NCI-H1694 treated with DMSO at 0.1 percent for 48 hours (cell line): Measurements from ENCODE around the gene CDC7.
"Not testable (repeated sequence)": the region's sequence is repeated elsewhere in the genome, so short reads cannot be mapped to it uniquely, and the experiment has no call there.

ENCODE experiments used
- DNase-seq: peaks from one replicate; lab custom pipeline; 2025; lab: John Stamatoyannopoulos, UW

CDC7 gene

GRCh38 chr1:91500756-91501522, at the start of gene CDC7:
Gene CDC7, plus strand, starts transcription at chr1:91500851. Its CDS starts 866 bp downstream, at chr1:91501717.
- peak; percentile 96 for DNase-seq

GRCh38 chr1:91454136-91454535, 46.5 kb upstream of the CDC7 start:
- no peak for DNase-seq

GRCh38 chr1:91455334-91455733, 45.3 kb upstream of the CDC7 start:
- DNase-seq: no peak

- no peak for DNase-seq
Measured at GRCh38 chr1:91455896-91456295, 44.8 kb upstream of the CDC7 start.

GRCh38 chr1:91465350-91465749, 35.3 kb upstream of the CDC7 start:
- DNase-seq: not testable (repeated sequence)

- no peak for DNase-seq
Measured at GRCh38 chr1:91476533-91477217, 24.0 kb upstream of the CDC7 start.

GRCh38 chr1:91487469-91487868, 13.2 kb upstream of the CDC7 start:
- no peak for DNase-seq

- no peak for DNase-seq
Measured at GRCh38 chr1:91490501-91490900, 10.2 kb upstream of the CDC7 start.

GRCh38 chr1:91498035-91498434, 2.6 kb upstream of the CDC7 start:
- no peak for DNase-seq

GRCh38 chr1:91498498-91499245, 2.0 kb upstream of the CDC7 start:
- DNase-seq: no peak

- no peak for DNase-seq
Measured at GRCh38 chr1:91499346-91499745, 1.3 kb upstream of the CDC7 start.

- DNase-seq: no peak
Measured at GRCh38 chr1:91499904-91500755, 521 bp upstream of the CDC7 start.

- peak; percentile 96 for DNase-seq
Measured at GRCh38 chr1:91501523-91501851, 836 bp downstream of the CDC7 start.

GRCh38 chr1:91501971-91502671, 1.5 kb downstream of the CDC7 start:
- peak; percentile 42 for DNase-seq

GRCh38 chr1:91502672-91503184, 2.1 kb downstream of the CDC7 start:
- DNase-seq: peak; percentile 42

DNA sequence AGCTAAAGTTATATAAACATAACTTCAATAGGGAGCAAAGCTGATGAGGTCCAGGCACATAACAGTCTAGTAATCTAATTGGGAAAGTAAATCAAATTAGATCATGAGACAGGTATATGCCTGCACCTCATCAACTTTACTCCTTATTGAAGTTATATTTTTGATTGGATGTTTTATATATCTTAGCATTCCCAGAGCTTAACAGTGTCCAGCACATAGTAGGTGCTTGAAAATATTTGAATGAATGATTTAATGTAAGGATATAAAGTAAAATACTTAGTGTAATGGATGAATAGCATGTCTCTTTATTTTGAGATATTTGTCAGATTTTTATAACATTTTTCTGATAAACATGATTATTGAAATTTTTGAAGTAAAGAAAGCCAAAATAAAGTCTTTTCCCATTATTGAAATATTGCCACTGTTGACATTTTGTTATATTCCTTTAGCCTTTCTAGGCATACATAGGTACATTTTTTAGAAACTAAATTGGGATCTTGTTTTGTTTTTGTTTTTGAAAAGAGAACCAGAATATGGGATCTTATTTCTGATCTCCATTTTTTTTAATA, 2.8 kb downstream of the CDC7 start:
- DNase-seq: no peak

DNA sequence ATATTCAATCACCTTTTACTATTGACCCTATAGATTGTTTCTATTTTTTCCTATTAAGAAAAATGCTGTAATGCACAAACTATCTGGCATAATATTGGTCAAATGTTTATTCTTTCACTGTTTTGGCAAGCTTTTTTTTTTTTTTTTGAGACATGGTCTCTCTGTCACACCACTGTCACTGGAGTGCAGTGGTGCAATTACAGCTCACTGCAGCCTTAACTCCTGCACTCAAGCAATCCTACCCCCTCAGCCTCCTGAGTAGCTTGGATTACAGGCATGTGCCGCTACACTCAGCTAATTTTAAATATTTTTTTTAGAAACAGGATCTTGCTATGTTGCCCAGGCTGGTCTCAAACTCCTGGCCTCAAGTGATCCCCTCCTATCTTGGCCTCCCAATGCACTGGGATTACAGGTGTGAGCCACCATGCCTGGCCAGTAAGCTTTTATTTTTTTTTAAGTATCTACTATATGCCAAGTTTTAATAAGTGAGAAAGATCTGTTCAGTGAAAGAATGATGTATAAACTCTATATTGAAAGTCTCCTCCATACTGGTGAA, 3.4 kb downstream of the CDC7 start:
- DNase-seq: no peak

GRCh38 chr1:91505086-91505485, 4.4 kb downstream of the CDC7 start:
- no peak for DNase-seq

DNA sequence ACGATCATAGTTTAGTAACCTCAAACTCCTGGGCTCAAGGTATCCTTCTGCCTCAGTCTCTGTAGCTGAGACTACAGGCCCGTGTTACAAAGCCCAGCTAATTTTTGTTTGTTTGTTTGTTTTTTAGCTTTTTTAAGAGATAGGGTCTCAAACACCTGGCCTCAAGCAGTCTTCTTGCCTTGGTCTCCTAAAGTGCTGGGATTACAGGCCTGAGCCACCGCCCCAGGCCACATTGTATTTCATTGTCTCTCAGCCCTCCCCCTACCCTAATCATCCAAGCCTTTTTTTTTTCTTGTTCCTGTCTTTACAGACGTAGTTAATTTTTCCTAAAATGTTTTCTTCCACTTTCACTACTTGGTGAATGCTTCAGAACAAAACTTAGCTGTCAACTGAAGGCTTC, 5.4 kb downstream of the CDC7 start:
- no peak for DNase-seq

DNA sequence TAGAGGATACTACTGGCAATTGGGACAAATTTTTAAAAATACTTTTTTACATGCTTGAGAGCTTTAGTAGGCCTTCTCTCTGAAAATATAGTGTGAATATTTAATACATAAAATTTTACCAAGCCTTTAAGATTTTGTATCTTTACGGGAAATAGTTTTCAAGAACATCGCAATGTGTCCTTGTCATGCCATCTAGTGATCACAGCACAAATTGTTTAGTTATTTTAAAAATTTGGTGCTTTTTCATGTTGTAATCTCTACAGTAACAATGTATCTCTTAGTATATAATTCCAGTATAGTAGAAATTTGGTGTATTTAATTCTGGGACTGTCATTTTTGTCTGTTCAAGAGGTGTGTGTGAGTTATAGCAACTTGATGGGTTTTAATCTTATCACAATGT, 6.7 kb downstream of the CDC7 start:
- DNase-seq: no peak

DNA sequence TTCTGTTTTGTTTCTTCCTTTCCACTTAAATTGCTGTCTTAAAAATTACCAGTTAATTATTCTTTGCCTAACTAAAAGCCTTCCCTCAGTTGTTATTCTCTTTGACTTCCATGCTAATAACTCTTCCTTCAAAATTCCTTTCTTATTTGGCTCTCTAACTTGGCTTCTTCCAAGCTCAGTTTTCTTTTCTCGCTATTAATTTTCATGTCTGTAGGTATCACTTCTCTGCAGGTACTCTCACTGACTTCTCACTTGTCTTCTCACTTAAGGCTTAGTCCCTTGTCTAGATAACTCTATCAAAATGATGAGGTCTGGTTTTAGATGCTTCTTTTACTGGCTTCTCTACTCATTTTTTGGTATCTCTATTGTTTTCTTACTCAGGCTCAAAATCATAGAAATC, 10.1 kb downstream of the CDC7 start:
- DNase-seq: no peak
